ENCODE measurements around the gene AQP12B. TPM values are rescaled to one million over a fixed set of nuclear protein-coding genes. Genes with fewer than 3 reads are reported as not detected.

AQP12B gene
- total RNA-seq, 1 experiment from 2014 or later: not detected

DNA sequence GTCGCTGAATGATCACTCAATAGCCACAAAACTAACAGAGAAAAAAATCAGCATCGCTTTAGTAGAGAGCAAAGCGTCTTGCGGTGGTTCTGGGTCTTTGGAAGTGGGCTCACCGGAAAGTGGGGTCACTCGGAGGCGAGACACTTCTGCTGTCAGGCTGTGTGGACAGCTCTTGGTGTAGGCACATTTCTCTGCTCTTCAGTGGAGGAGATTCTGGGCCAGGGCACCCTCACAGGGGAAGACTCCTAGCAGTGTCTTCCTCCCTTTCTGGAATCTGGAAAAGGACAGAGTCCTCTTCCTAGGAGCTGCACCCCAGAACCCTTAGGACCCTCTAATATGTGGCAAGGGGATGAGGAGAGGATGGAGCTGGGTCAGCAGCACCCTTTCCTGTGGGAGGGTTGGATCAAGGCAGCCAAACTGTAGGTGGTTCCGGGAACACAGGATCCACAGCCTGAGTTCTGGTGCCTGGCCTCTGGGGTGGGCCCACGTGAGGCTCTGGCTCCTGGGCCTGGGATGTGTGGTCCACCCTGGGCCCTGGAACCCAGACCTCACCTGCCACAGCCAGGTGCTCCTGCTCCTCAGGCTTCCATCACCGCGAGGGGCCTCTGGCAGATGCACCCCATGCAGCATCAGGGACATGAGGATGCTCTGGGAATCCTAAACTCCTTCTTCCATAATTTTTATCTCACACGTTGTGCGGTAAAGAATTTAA, 32.3 kb downstream of the AQP12B start:
- intact Hi-C loops (cut with micrococcal nuclease): no loop called here
- Histone ChIP-seq H4K20me1 (ENCODE audit: low read length) (no peaks in the 10 kb centered on the region), H3K79me2 (ENCODE audit: low read length) (no peaks in the 10 kb centered on the region), H3K9me2 (replicated peaks; ENCODE audit: low read length) (no peaks in the 10 kb centered on the region), H3K36me3 (ENCODE audit: low read depth, low read length) (no peaks in the 10 kb centered on the region), H3K9me3 (ENCODE audit: low read length) (no peaks in the 10 kb centered on the region), H3K4me2 (ENCODE audit: low read length) (no peak overlapping the region), H3K4me3 (ENCODE audit: low read length) (no peak overlapping the region), H3K4me1 (ENCODE audit: insufficient read depth, low read length) (no peaks in the 10 kb centered on the region), H3K27me3 (ENCODE audit: low read length) (peaks cover 61% of the 10 kb centered on the region), H3F3A (ENCODE audit: low read length, unreplicated experiment) (no peaks in the 10 kb centered on the region), H2AFZ (ENCODE audit: low read length) (no peak overlapping the region), H3K9ac (ENCODE audit: low read length) (no peak overlapping the region), H3K27ac (ENCODE audit: low read length) (no peak overlapping the region)
- no TSS peak for BruUV-seq (replicated peaks)
- ATAC-seq (no peak), DNase-seq (no peak)
- TF ChIP-seq EZH2phosphoT487 (IDR thresholded peaks at IDR 0.05; ENCODE audit: borderline replicate concordance, low read length) (no peak), EZH2 (IDR thresholded peaks at IDR 0.05; ENCODE audit: low read length, unreplicated experiment) (no peak)
- TF ChIP-seq, protein P1, sequence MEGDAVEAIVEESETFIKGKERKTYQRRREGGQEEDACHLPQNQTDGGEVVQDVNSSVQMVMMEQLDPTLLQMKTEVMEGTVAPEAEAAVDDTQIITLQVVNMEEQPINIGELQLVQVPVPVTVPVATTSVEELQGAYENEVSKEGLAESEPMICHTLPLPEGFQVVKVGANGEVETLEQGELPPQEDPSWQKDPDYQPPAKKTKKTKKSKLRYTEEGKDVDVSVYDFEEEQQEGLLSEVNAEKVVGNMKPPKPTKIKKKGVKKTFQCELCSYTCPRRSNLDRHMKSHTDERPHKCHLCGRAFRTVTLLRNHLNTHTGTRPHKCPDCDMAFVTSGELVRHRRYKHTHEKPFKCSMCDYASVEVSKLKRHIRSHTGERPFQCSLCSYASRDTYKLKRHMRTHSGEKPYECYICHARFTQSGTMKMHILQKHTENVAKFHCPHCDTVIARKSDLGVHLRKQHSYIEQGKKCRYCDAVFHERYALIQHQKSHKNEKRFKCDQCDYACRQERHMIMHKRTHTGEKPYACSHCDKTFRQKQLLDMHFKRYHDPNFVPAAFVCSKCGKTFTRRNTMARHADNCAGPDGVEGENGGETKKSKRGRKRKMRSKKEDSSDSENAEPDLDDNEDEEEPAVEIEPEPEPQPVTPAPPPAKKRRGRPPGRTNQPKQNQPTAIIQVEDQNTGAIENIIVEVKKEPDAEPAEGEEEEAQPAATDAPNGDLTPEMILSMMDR (conservative IDR thresholded peaks at IDR 0.05; ENCODE audit: low read depth, low read length): no peak
- ChIA-PET CTCF (no interaction called here), POLR2A (ENCODE audit: unreplicated experiment) (no interaction called here)

DNA sequence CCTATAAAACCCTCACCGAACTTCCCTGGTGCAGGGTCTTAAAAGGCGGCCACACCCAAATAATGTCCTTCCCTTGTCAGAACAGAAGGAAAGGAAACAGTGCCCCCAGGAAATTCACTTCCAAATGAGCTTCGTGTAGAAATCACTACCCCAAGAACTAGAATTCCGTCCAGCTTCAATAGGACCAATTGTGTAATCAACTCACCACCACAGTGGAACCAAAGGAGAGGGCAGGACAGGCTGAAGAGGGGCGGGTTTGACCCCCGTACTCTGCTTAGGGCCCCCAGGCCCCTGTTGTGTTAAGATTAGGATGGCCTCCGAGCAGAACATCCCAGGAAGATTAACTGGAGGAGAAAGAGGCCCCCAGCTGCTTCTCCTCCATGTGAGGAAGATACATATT, 33.4 kb downstream of the AQP12B start:
- Histone ChIP-seq H3K27me3 (ENCODE audit: low read length) (peaks cover 51% of the 10 kb centered on the region), H3K4me3 (ENCODE audit: low read length) (no peak overlapping the region), H3K9me2 (replicated peaks; ENCODE audit: low read length) (no peaks in the 10 kb centered on the region), H3F3A (ENCODE audit: low read length, unreplicated experiment) (no peaks in the 10 kb centered on the region), H3K36me3 (ENCODE audit: low read depth, low read length) (no peaks in the 10 kb centered on the region), H3K9ac (ENCODE audit: low read length) (no peak overlapping the region), H3K4me1 (ENCODE audit: insufficient read depth, low read length) (no peaks in the 10 kb centered on the region), H3K27ac (ENCODE audit: low read length) (no peak overlapping the region), H3K4me2 (ENCODE audit: low read length) (no peak overlapping the region), H3K9me3 (ENCODE audit: low read length) (no peaks in the 10 kb centered on the region), H3K79me2 (ENCODE audit: low read length) (no peaks in the 10 kb centered on the region), H4K20me1 (ENCODE audit: low read length) (no peaks in the 10 kb centered on the region), H2AFZ (ENCODE audit: low read length) (no peak overlapping the region)
- no TSS peak for BruUV-seq (replicated peaks)
- ChIA-PET POLR2A (ENCODE audit: unreplicated experiment) (no interaction called here), CTCF (no interaction called here)
- DNase-seq: no peak
- intact Hi-C loops (cut with micrococcal nuclease): no loop called here
- no peak for TF ChIP-seq EZH2 (IDR thresholded peaks at IDR 0.05; ENCODE audit: low read length, unreplicated experiment)
- no peak for ATAC-seq

DNA sequence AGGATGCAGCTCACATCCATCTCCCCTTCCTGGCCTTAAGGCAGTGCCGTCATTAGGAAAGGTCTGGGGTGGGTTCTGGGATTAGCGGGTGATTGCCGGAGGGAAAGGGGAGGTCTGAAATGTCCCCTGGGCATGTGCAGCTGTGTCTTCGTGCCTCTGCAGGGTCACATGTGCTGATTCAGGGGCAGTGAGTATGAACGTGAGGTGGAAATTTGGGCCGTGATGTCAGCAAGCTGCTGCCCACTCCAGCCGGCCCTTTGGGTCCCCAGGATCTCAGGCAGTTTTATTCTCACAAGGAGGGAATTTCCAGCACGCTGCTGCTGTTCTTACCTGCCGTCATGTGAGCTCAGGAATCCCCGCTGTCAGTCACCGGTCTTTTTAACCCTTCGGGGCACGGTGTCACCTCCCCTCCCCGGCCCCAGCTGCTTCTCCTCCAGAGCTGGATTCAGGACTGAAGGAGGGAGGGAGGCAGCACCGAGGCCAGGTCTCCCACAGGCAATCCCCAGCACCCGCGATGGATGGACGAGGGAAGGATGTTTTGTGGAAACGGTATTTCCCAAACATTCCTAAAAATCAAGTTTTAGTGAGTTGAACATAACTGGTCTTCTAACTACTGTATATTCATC, 33.9 kb downstream of the AQP12B start:
- Histone ChIP-seq H3K27me3 (ENCODE audit: low read length) (peaks cover 56% of the 10 kb centered on the region), H3K79me2 (ENCODE audit: low read length) (no peaks in the 10 kb centered on the region), H3K36me3 (ENCODE audit: low read depth, low read length) (no peaks in the 10 kb centered on the region), H2AFZ (ENCODE audit: low read length) (no peak overlapping the region), H4K20me1 (ENCODE audit: low read length) (no peaks in the 10 kb centered on the region), H3K4me2 (ENCODE audit: low read length) (no peak overlapping the region), H3K4me1 (ENCODE audit: insufficient read depth, low read length) (no peaks in the 10 kb centered on the region), H3K9me3 (ENCODE audit: low read length) (no peaks in the 10 kb centered on the region), H3F3A (ENCODE audit: low read length, unreplicated experiment) (no peaks in the 10 kb centered on the region), H3K4me3 (ENCODE audit: low read length) (no peak overlapping the region), H3K9me2 (replicated peaks; ENCODE audit: low read length) (no peaks in the 10 kb centered on the region), H3K27ac (ENCODE audit: low read length) (no peak overlapping the region), H3K9ac (ENCODE audit: low read length) (no peak overlapping the region)
- CTCF ChIA-PET: no interaction called here
- BruUV-seq (replicated peaks): no TSS peak
- intact Hi-C loops (cut with micrococcal nuclease): no loop called here
- no peak for TF ChIP-seq EZH2 (IDR thresholded peaks at IDR 0.05; ENCODE audit: low read length, unreplicated experiment)
- TF ChIP-seq, protein P1 (conservative IDR thresholded peaks at IDR 0.05; ENCODE audit: low read depth, low read length): no peak
- no peak for TF ChIP-seq EZH2phosphoT487 (IDR thresholded peaks at IDR 0.05; ENCODE audit: borderline replicate concordance, low read length)
- no peak for DNase-seq
- ATAC-seq: no peak
- POLR2A ChIA-PET (ENCODE audit: unreplicated experiment): no interaction called here
